ENCODE measurements around the gene HES4. TPM values are rescaled to one million over a fixed set of nuclear protein-coding genes. Genes with fewer than 3 reads are reported as not detected.

Gene HES4, protein sequence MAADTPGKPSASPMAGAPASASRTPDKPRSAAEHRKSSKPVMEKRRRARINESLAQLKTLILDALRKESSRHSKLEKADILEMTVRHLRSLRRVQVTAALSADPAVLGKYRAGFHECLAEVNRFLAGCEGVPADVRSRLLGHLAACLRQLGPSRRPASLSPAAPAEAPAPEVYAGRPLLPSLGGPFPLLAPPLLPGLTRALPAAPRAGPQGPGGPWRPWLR
- 43.5 TPM for total RNA-seq

DNA sequence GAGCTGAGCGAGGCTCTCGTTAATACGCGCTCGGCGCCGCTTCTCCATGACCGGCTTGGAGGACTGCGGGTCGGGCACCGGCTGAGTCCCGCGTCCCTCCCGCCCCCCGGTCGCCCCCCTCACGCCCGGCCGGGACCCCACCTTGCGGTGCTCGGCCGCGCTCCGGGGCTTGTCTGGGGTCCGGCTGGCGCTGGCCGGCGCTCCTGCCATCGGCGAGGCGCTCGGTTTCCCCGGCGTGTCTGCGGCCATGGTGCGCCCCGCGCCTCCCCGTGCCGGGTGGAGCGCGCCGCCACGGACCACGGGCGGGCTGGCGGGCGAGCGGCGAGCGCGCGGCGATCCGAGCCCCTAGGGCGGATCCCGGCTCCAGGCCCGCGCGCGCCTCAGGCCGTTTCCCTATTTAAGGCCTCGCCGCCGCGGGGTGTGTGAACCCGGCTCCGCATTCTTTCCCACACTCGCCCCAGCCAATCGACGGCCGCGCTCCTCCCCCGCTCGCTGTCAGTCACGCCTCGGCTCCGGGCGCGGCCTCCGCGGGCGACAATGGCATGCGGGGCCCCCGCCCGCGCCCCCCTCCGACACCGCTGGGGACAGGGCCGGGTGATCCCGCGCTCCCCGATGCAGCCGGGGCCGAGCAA lies at the start of gene HES4:
Gene HES4, minus strand, starts transcription at position 373 of the 632 bp plus-strand sequence. Its CDS starts 124 bp downstream, at position 249.

GRCh38 chr1:1020000-1020404 lies 20.1 kb upstream of the HES4 start, which contains the start of gene AGRN:
Gene AGRN, plus strand, starts transcription at chr1:1020120. Its CDS starts 53 bp downstream, at chr1:1020173.

DNA sequence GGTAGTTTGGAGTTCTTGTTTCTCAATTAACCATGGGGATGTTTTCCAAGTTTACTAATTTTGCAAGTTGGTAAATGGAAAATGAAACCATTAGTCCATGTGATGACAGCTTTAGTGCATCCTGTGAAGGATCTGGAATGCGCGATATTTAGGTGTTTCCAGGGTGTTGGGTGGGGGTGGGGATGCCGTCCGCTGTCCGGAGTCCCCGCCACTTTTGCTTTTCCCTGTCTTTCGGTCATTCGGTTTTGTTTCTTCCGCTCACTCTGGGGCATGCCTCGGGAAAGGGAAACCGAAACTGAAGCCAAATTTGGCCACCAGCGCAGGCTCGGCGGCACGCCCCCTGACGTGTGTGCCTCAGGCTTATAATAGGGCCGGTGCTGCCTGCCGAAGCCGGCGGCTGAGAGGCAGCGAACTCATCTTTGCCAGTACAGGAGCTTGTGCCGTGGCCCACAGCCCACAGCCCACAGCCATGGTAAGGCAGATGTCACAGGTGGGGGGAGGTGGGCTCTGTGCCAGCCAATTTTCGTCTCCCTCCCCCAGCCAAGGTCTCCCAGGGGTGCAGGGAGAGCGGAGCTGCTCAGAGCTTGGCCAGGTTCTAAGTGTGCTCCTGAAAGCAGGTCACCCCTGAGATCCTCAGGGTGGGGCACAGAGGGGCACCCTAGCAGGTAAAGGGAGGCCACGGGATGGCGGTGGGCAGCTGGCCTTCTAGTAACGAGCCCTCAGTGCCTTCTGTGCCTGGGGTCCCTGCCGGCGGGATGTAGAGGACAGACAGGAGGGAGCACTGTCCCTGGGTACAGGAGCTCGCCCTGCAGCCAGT lies 13.4 kb upstream of the HES4 start, which contains the start of gene ISG15:
Gene ISG15, plus strand, starts transcription at position 393 of the 817 bp plus-strand sequence. Its CDS starts 77 bp downstream, at position 470.

DNA sequence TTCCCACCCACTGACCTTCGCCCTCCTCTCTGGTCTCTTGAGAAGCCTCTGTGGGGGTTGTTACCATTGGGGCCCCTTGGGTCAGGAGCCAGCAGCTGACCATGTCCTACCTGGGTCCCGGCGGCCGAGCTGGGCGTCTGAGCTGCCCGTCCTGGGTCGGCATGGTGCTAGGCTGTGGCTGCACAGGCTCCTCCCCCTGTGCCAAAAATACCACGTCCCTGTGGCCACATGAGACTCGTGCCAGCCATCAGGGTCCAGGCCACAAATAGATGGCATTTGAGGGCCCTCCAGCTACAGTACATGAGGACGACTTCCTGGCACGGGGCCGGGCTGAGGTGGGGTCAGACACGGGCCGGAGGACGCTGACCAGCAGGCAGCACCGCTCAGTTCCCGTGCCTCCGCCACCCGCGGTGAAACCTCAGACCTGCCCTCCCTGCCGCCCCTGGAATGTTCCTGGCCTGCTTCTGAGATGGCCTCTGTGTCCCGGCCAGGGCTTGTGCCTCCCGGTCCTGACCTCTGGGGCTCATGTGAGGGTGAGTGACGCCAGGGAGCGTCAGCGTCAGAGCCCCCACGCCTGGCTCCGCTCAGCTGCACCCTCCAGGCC lies 17.8 kb downstream of the HES4 start, which contains the start of gene PERM1:
Gene PERM1, minus strand, starts transcription at position 139 of the 604 bp plus-strand sequence. CDS start 1,064 bp downstream, outside the sequence.

GRCh38 chr1:966135-966703 lies 33.7 kb downstream of the HES4 start, which contains the start of gene PLEKHN1:
Gene PLEKHN1, plus strand, starts transcription at chr1:966482. Its CDS starts 50 bp downstream, at chr1:966532.

GRCh38 chr1:960363-961131 lies 39.4 kb downstream of the HES4 start, which contains the start of gene KLHL17:
Gene KLHL17, plus strand, starts transcription at chr1:960584. Its CDS starts 110 bp downstream, at chr1:960694.

DNA sequence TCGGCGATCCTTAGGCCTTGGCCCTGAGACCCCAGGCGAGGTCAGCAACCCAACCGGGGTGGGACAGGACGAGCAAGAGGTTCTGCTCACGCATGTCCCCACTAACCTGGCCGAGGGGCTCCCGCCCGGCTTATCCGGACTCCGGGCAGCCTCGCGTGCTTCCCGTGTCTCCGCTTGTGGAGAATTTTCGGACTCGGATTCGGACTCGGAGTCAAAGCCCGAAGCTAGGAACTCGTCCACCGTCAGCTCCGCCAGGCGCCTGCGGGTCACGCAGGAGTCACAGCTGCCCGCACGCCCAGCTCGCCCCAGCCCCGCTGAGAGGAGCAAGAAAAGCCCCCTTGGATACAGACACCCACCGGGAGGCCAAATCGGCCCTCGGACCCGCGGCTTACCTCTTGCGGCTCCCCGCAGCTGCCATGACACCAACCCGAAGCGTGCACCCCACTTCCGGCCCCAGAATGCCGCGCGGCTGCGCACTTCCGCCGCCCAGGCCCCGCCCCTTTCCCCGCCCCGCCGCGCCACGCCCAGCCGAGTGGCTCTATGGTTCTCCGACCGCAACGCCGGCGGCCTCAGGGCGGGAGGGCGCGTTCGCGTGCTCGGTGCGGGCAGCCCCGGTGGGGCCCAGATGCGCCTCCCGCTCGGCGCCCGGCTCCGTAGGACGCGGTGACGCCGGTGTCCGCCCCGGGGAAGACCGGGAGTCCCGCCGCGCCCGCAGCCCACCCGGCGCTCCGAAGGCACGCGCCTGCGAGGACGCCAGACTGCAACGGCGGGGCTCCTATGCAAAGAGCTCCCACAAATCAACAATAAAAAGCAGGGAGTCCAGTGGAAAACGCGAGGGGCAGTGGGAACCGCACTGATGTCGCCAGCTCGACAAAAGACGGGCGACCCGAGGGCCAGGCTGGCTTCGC lies 40.8 kb downstream of the HES4 start, which contains the start of gene NOC2L:
Gene NOC2L, minus strand, starts transcription at position 434 of the 908 bp plus-strand sequence. Its CDS starts 16 bp downstream, at position 418.

Other genes starting within 250 kb of the HES4 start
- 102 TPM for gene SAMD11, start 76.2 kb downstream of the HES4 start, total RNA-seq
- gene NOC2L, start 40.8 kb downstream of the HES4 start, total RNA-seq, result 52.2 TPM
- 12.9 TPM for gene KLHL17, start 39.5 kb downstream of the HES4 start, total RNA-seq
- gene PLEKHN1, start 33.6 kb downstream of the HES4 start, total RNA-seq, result 0.88 TPM
- 1.3 TPM for gene PERM1, start 18.0 kb downstream of the HES4 start, total RNA-seq
- 9.9 TPM for gene ISG15, start 13.4 kb upstream of the HES4 start, total RNA-seq
- gene AGRN, start 20.0 kb upstream of the HES4 start, total RNA-seq, result 66.7 TPM
- gene RNF223, start 74.2 kb upstream of the HES4 start, total RNA-seq, result not detected
- gene C1orf159, start 116.0 kb upstream of the HES4 start, total RNA-seq, result 16.2 TPM
- not detected for gene TTLL10, start 173.8 kb upstream of the HES4 start, total RNA-seq
- gene TNFRSF18, start 206.5 kb upstream of the HES4 start, total RNA-seq, result not detected
- gene TNFRSF4, start 214.1 kb upstream of the HES4 start, total RNA-seq, result 0.22 TPM
- gene SDF4, start 231.9 kb upstream of the HES4 start, total RNA-seq, result 74.0 TPM
- 18.1 TPM for gene B3GALT6, start 232.1 kb upstream of the HES4 start, total RNA-seq
- gene C1QTNF12, start 246.6 kb upstream of the HES4 start, total RNA-seq, result 2.5 TPM